ENCODE results near the gene MCM10.
"Not testable (repeated sequence)": the region's sequence is repeated elsewhere in the genome, so short reads cannot be mapped to it uniquely, and the experiment has no call there.

Gene MCM10

GRCh38 chr10:13152296-13152695 lies 9.1 kb upstream of the MCM10 start:
- DNase-seq (ENCODE audit: extremely low read depth, insufficient read length), result no peak
- Histone ChIP-seq H3K36me3 (ENCODE audit: control insufficient read depth, insufficient read depth, low read length) (no peaks in the 10 kb centered on the region), H3K27me3 (replicated peaks; ENCODE audit: control insufficient read depth, insufficient read depth, low read length) (no peaks in the 10 kb centered on the region), H3K4me3 (replicated peaks; ENCODE audit: low read depth, low read length) (no peak overlapping the region)
- no peak for TF ChIP-seq CTCF (IDR thresholded peaks at IDR 0.05; ENCODE audit: insufficient read depth, low read length, poor library complexity, severe bottlenecking)

GRCh38 chr10:13155860-13156259 lies 5.5 kb upstream of the MCM10 start:
- not testable (repeated sequence) for DNase-seq (ENCODE audit: extremely low read depth, insufficient read length); H3K4me3 ChIP-seq (replicated peaks; ENCODE audit: low read depth, low read length); H3K27me3 ChIP-seq (replicated peaks; ENCODE audit: control insufficient read depth, insufficient read depth, low read length); H3K36me3 ChIP-seq (ENCODE audit: control insufficient read depth, insufficient read depth, low read length)

- DNase-seq (ENCODE audit: extremely low read depth, insufficient read length), result no peak
These were observed 3.0 kb upstream of the MCM10 start for GRCh38 chr10:13158401-13158800.

GRCh38 chr10:13161857-13162271 lies 506 bp downstream of the MCM10 start:
- TF ChIP-seq CTCF (IDR thresholded peaks at IDR 0.05; ENCODE audit: insufficient read depth, low read length, poor library complexity, severe bottlenecking), result no peak
- Histone ChIP-seq H3K27me3 (replicated peaks; ENCODE audit: control insufficient read depth, insufficient read depth, low read length) (no peaks in the 10 kb centered on the region), H3K36me3 (ENCODE audit: control insufficient read depth, insufficient read depth, low read length) (no peaks in the 10 kb centered on the region; the same call in 1 of the 2 replicates), H3K4me3 (replicated peaks; ENCODE audit: low read depth, low read length) (peak overlapping the region; percentile 72)
- DNase-seq (ENCODE audit: extremely low read depth, insufficient read length), result no peak

More at GRCh38 chr10:13158401-13158800, 3.0 kb upstream of the MCM10 start:
- H3K4me3 ChIP-seq (replicated peaks; ENCODE audit: low read depth, low read length), result no peak overlapping the region
- no peaks in the 10 kb centered on the region for H3K36me3 ChIP-seq (ENCODE audit: control insufficient read depth, insufficient read depth, low read length)
- no peak for TF ChIP-seq CTCF (IDR thresholded peaks at IDR 0.05; ENCODE audit: insufficient read depth, low read length, poor library complexity, severe bottlenecking)
- H3K27me3 ChIP-seq (replicated peaks; ENCODE audit: control insufficient read depth, insufficient read depth, low read length), result no peaks in the 10 kb centered on the region

GRCh38 chr10:13163859-13164258 lies 2.5 kb downstream of the MCM10 start:
- TF ChIP-seq CTCF (IDR thresholded peaks at IDR 0.05; ENCODE audit: insufficient read depth, low read length, poor library complexity, severe bottlenecking), result no peak
- Histone ChIP-seq H3K36me3 (ENCODE audit: control insufficient read depth, insufficient read depth, low read length) (peaks cover 2% of the 10 kb centered on the region), H3K4me3 (replicated peaks; ENCODE audit: low read depth, low read length) (no peak overlapping the region), H3K27me3 (replicated peaks; ENCODE audit: control insufficient read depth, insufficient read depth, low read length) (no peaks in the 10 kb centered on the region)
- DNase-seq (ENCODE audit: extremely low read depth, insufficient read length), result no peak

- Histone ChIP-seq H3K27me3 (replicated peaks; ENCODE audit: control insufficient read depth, insufficient read depth, low read length) (no peaks in the 10 kb centered on the region), H3K36me3 (ENCODE audit: control insufficient read depth, insufficient read depth, low read length) (peaks cover 2% of the 10 kb centered on the region), H3K4me3 (replicated peaks; ENCODE audit: low read depth, low read length) (no peak overlapping the region)
- TF ChIP-seq CTCF (IDR thresholded peaks at IDR 0.05; ENCODE audit: insufficient read depth, low read length, poor library complexity, severe bottlenecking), result no peak
- no peak for DNase-seq (ENCODE audit: extremely low read depth, insufficient read length)
These were observed 3.8 kb downstream of the MCM10 start for GRCh38 chr10:13165177-13165576.
